DND-41 (cell line): ENCODE measurements around the gene TRA2A.
A peak's percentile ranks its signal among the peaks of the same experiment; 100 is the strongest.

Experiments used
- ATAC-seq: fragments of 200-7000 bp; cut with Tn5 transposase; 3 replicates; pipeline ENCODE4 v1.9.1; 2021; ENCODE audit warnings: low read depth; ENCODE audit not compliant: insufficient read depth
- DNase-seq: peaks from one replicate; pipeline ENCODE4 v3.0.0-alpha.2; 2020
- H2AFZ ChIP-seq: 2 replicates; pipeline ENCODE4 v1.6.0; 2012; ENCODE audit warnings: low read depth, low read length
- H3K27ac ChIP-seq: 2 replicates; pipeline ENCODE4 v1.5.1; 2012; ENCODE audit warnings: low read length, inconsistent platforms
- H3K27me3 ChIP-seq: fragments of 200-600 bp; sonication (generic); 2 replicates; pipeline ENCODE4 v1.6.0; 2012; ENCODE audit warnings: low read length, mild to moderate bottlenecking, inconsistent platforms; ENCODE audit not compliant: insufficient read depth, poor library complexity
- H3K36me3 ChIP-seq: 2 replicates; pipeline ENCODE4 v1.5.1; 2012; ENCODE audit warnings: low read length, inconsistent platforms; ENCODE audit not compliant: insufficient read depth
- H3K4me1 ChIP-seq: 2 replicates; pipeline ENCODE4 v1.5.1; 2012; ENCODE audit warnings: mild to moderate bottlenecking, low read length; ENCODE audit not compliant: insufficient read depth
- H3K4me2 ChIP-seq: 2 replicates; pipeline ENCODE4 v1.6.0; 2012; ENCODE audit warnings: mild to moderate bottlenecking, moderate library complexity, low read length, inconsistent platforms; ENCODE audit not compliant: insufficient read depth
- H3K4me3 ChIP-seq, 2 experiments: fragments of 200-600 bp in 1 of 2; shearing (Covaris generic) in 1 of 2; 2 replicates each; pipeline ENCODE4 v1.5.1; 2012 to 2016; ENCODE audit warnings: inconsistent platforms in 2 of 2, low read length in 2 of 2, mild to moderate bottlenecking in 2 of 2, low read depth in 1 of 2, moderate library complexity in 1 of 2
- H3K79me2 ChIP-seq: 2 replicates; pipeline ENCODE4 v1.6.0; 2012; ENCODE audit warnings: low read length, inconsistent platforms; ENCODE audit not compliant: insufficient read depth
- H3K9ac ChIP-seq: 2 replicates; pipeline ENCODE4 v1.6.0; 2012; ENCODE audit warnings: low read depth, mild to moderate bottlenecking, inconsistent platforms, low read length, moderate library complexity
- H3K9me3 ChIP-seq: 2 replicates; pipeline ENCODE4 v1.5.1; 2012; ENCODE audit warnings: low read length, moderate library complexity, mild to moderate bottlenecking, inconsistent platforms; ENCODE audit not compliant: insufficient read depth, severe bottlenecking
- H4K20me1 ChIP-seq: 2 replicates; pipeline ENCODE4 v1.6.0; 2012; ENCODE audit warnings: low read length; ENCODE audit not compliant: insufficient read depth
- EZH2 ChIP-seq: IDR thresholded peaks from 3 replicates; pipeline ENCODE4 v1.6.1; 2012; ENCODE audit warnings: borderline replicate concordance, low read depth, mild to moderate bottlenecking, moderate library complexity, low read length, inconsistent platforms; ENCODE audit not compliant: severe bottlenecking
- TF ChIP-seq, protein P1 (sequence below): IDR thresholded peaks from 2 replicates; pipeline ENCODE4 v1.5.1; 2012; ENCODE audit warnings: borderline replicate concordance, low read length, moderate library complexity, mild to moderate bottlenecking; ENCODE audit not compliant: poor library complexity, severe bottlenecking; ENCODE audit errors: extremely low read depth

Gene TRA2A

DNA sequence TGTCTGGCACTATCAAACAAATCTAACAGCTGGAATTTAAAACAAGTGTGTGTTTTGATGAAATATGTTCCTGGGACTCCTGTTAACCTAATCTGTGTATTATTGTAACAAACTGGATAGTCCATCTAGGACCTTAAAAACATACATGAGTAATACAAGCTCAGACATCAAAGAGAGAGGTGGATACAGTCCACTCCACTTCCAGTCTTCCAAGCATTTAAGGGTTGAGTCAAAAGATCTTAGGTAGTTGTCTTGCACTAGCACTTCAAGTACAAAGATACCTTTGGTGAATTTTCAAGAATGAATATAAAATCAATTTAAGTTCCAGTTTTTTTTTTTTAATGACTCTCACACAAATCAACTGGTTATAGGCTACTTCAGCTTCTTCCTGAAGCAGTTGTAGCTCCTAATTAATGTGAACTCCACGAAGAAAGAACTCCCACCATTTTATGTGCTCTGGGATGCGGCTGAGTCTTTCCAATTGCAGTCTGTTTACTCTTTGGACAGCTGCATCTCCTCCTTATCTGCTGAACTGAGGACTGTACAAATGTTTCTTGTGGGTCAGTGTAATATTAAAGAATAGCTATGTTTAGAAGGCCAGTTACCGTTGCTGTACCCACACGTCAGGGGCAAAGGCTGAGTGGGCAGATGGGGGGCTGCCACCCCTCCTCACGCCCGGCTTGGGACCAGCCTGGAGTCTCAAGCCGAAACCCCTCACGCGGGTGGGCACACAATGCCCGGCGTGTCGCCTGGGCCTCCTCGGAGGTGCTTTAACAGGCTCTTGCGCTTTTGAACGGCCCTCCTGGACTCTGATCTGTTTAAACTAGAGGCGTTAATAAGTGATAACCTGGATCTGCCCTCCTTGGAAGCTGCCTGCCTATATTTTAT, 58.6 kb downstream of the TRA2A start:
- Histone ChIP-seq H3K9ac (no peak overlapping the region), H3K4me2 (no peak overlapping the region), H3K27ac (no peak overlapping the region), H2AFZ (no peak overlapping the region), H3K79me2 (no peaks in the 10 kb centered on the region), H3K4me1 (peaks cover 18% of the 10 kb centered on the region), H4K20me1 (no peaks in the 10 kb centered on the region), H3K36me3 (no peaks in the 10 kb centered on the region), H3K9me3 (no peaks in the 10 kb centered on the region), H3K27me3 (peaks cover 10% of the 10 kb centered on the region), H3K4me3 (no peak overlapping the region)
- no peak for DNase-seq
- no peak for TF ChIP-seq EZH2
- TF ChIP-seq, protein P1, sequence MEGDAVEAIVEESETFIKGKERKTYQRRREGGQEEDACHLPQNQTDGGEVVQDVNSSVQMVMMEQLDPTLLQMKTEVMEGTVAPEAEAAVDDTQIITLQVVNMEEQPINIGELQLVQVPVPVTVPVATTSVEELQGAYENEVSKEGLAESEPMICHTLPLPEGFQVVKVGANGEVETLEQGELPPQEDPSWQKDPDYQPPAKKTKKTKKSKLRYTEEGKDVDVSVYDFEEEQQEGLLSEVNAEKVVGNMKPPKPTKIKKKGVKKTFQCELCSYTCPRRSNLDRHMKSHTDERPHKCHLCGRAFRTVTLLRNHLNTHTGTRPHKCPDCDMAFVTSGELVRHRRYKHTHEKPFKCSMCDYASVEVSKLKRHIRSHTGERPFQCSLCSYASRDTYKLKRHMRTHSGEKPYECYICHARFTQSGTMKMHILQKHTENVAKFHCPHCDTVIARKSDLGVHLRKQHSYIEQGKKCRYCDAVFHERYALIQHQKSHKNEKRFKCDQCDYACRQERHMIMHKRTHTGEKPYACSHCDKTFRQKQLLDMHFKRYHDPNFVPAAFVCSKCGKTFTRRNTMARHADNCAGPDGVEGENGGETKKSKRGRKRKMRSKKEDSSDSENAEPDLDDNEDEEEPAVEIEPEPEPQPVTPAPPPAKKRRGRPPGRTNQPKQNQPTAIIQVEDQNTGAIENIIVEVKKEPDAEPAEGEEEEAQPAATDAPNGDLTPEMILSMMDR = no peak
- ATAC-seq = no peak

DNA sequence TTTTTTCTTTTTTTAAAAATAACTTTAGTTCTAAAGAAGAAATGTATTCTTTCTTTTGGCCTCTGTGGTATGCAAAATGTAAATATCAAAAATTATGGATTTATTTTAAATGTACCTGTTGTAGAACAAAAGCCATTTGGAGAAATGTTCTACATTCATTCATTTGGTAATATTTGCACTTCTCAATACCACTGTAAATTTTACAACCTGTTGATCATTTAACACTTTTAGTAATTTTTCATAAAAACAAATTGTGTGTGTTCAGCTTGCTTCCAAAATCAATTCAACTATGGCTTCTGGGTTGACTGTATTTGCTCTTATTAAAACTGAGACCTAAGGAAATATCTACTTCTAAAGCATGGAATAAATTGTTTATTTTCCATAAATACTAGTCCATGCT, 59.2 kb downstream of the TRA2A start:
- no peaks in the 10 kb centered on the region for H4K20me1 ChIP-seq
- H3K9ac ChIP-seq = no peak overlapping the region
- no peaks in the 10 kb centered on the region for H3K79me2 ChIP-seq
- no peak overlapping the region for H3K4me2 ChIP-seq
- DNase-seq (no peak), ATAC-seq (no peak)
- peaks cover 10% of the 10 kb centered on the region for H3K27me3 ChIP-seq
- H3K27ac ChIP-seq = no peak overlapping the region
- H3K9me3 ChIP-seq = no peaks in the 10 kb centered on the region
- TF ChIP-seq, protein P1 = no peak
- no peak for TF ChIP-seq EZH2
- no peaks in the 10 kb centered on the region for H3K36me3 ChIP-seq
- H3K4me1 ChIP-seq = peaks cover 18% of the 10 kb centered on the region
- no peak overlapping the region for H2AFZ ChIP-seq
- no peak overlapping the region for H3K4me3 ChIP-seq

DNA sequence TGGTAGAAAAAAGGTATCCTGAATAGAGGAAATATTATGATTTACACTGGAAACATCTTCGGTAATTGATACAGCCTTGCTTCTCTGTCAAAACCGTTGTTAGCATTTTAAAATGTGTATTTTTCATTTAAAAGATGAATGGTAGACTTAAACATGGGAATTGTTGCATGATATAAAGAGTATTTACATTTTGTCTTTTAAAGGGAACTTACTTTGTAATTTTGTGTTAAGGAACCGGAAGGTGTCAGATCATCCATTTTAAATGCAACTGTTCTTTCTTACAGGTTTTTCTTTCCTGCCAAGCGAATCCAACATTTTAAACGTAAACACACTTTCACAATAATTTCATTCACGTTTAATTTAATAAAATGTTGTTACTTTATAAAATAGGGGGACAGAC, 59.7 kb downstream of the TRA2A start:
- peak overlapping the region; percentile 92; the same call in 1 of the 2 replicates for H3K4me2 ChIP-seq
- ATAC-seq (no peak), DNase-seq (no peak)
- no peaks in the 10 kb centered on the region for H4K20me1 ChIP-seq
- H3K27me3 ChIP-seq = peaks cover 9% of the 10 kb centered on the region
- no peaks in the 10 kb centered on the region for H3K9me3 ChIP-seq
- no peaks in the 10 kb centered on the region for H3K79me2 ChIP-seq
- H3K27ac ChIP-seq = no peak overlapping the region
- TF ChIP-seq, protein P1 = no peak
- TF ChIP-seq EZH2 = no peak
- no peak overlapping the region for H2AFZ ChIP-seq
- peaks cover 18% of the 10 kb centered on the region for H3K4me1 ChIP-seq
- H3K4me3 ChIP-seq = no peak overlapping the region
- H3K9ac ChIP-seq = no peak overlapping the region
- H3K36me3 ChIP-seq = no peaks in the 10 kb centered on the region
